Heart left ventricle (tissue), 16 donors: Measurements from ENCODE around the gene MMAB. TPM values are rescaled to one million over a fixed set of nuclear protein-coding genes. Genes with fewer than 3 reads are reported as not detected.

Source experiments
- ATAC-seq, 4 donors: fragments of 200-7000 bp; cut with Tn5 transposase; one replicate each; pipeline ENCODE4 v1.9.1; 2020 to 2022; ENCODE audit warnings: moderate library complexity in 4 of 4, mild to moderate bottlenecking in 3 of 4, moderate number of reproducible peaks in 1 of 4
- DNase-seq, 5 donors: peaks; one replicate each; pipeline ENCODE4 v3.0.0-alpha.2; 2020
- H3K27ac ChIP-seq, 12 donors: fragments of 200-600 bp; sonication (generic) in 4 of 12; one replicate each; pipeline versions ENCODE4 v1.5.0 to v1.8.0; 2016 to 2022; ENCODE audit warnings: mild to moderate bottlenecking in 2 of 12
- H3K27me3 ChIP-seq, 9 donors: fragments of 200-600 bp; sonication (generic) in 2 of 9; one replicate each; pipeline versions ENCODE4 v1.5.1 to v1.8.0; 2016 to 2022; ENCODE audit warnings: mild to moderate bottlenecking in 3 of 9
- H3K36me3 ChIP-seq, 9 donors: fragments of 200-600 bp; sonication (generic) in 2 of 9; one replicate each; pipeline versions ENCODE4 v1.5.0 to v1.8.0; 2018 to 2022; ENCODE audit warnings: mild to moderate bottlenecking in 2 of 9
- H3K4me1 ChIP-seq, 12 donors: fragments of 200-600 bp; sonication (generic) in 4 of 12; one replicate each; pipeline versions ENCODE4 v1.5.0 to v1.8.0; 2016 to 2022; ENCODE audit warnings: mild to moderate bottlenecking in 3 of 12
- H3K4me3 ChIP-seq, 12 donors: fragments of 200-600 bp; sonication (generic) in 4 of 12; one replicate each; pipeline versions ENCODE4 v1.5.0 to v1.8.0; 2017 to 2022; ENCODE audit warnings: mild to moderate bottlenecking in 9 of 12, moderate library complexity in 4 of 12
- H3K9me3 ChIP-seq, 12 donors: fragments of 200-600 bp; sonication (generic) in 4 of 12; one replicate each; pipeline versions ENCODE4 v1.5.0 to v1.8.0; 2016 to 2022; ENCODE audit warnings: mild to moderate bottlenecking in 1 of 12
- CTCF ChIP-seq, 12 donors: fragments of 200-600 bp; sonication (generic) in 4 of 12; IDR thresholded peaks; one replicate each; pipeline versions ENCODE4 v1.5.0 to v1.8.0; 2018 to 2022; ENCODE audit warnings: antibody characterized with exemption in 12 of 12, mild to moderate bottlenecking in 5 of 12
- POLR2A ChIP-seq, 2 donors: fragments of 450-650 bp; IDR thresholded peaks; one replicate each; pipeline ENCODE4 v1.6.1; 2017; ENCODE audit warnings: antibody characterized with exemption in 2 of 2, mild to moderate bottlenecking in 2 of 2, moderate library complexity in 2 of 2
- WGBS, 4 donors: extraction: QIAGEN DNeasy Blood & Tissue Kit in 2 of 4; methylation state at CpG; one replicate each; pipeline versions ENCODE4 v1.1.5 to v1.1.7; 2013 to 2018; 5-methylcytosine and 5-hydroxymethylcytosine counted together
- intact Hi-C, 10 donors: fragments of 100-400 bp; cut with DNase I; formaldehyde crosslinking; loops; one replicate each; pipeline versions ENCODE4 v1.11.1 to v1.14.2; 2022
- polyA plus RNA-seq, 2 donors: library from polyadenylated mRNA; stranded (reverse); fragments of 200-250 nt; gene quantifications; one replicate each; pipeline ENCODE4 v1.2.3, GENCODE V29; 2013
- total RNA-seq, 9 donors: library from RNA; depleted of rRNA in 2 of 9; stranded (reverse); fragments of >200 nt in 2 of 9; fragmentation: NEBNext Ultra II Directional in 3 of 9; extraction: Animal tissue kit (Norgen Biotek cat#: 25700) in 3 of 9; gene quantifications; one replicate each; pipeline versions ENCODE4 v1.1.0 to v1.2.4, GENCODE V29; 2016 to 2023
- donor health status: ischemic (EF 13 %, LVEDD 7.1; RV severe dilation, severe dysfunction).
- donor health status: healthy with polysubstance abuse.
- donor health status: DM: no; HTN: yes; CAD: no.
- donor health status: DM: no; HTN: no; CAD: no.
- donor health status: ischemic (EF 25% LVEDD 6.9; RV normal size, moderate dysfunction).
- donor health status: ischemic (EF 25% LVEDD 5.7; RV mildly dilated, moderate dysfunction).
- donor health status: healthy.
- donor health status: DM: yes; HTN: yes; CAD: no.
- donor health status: ischemic (EF 35%, LVEDD 5.7; RV mildly dilated, moderate dysfunction).
- donor health status: nonischemic (EF 11% LVEDD 7.7; RV severe dilation, severe dysfunction).
- donor health status: DM: yes; HTN: yes; CAD: no.
- donor health status: PGD.
- donor health status: ischemic (EF 29% LVEDD 5.4; RV normal size, mild dysfunction).
- donor health status: nonischemic (EF 23%, LVEDD 6.1; RV moderate dilation, normal function).

MMAB gene
- total and polyA plus RNA-seq, 11 donors: 29.5 to 43.4 (median 34.5) TPM

DNA sequence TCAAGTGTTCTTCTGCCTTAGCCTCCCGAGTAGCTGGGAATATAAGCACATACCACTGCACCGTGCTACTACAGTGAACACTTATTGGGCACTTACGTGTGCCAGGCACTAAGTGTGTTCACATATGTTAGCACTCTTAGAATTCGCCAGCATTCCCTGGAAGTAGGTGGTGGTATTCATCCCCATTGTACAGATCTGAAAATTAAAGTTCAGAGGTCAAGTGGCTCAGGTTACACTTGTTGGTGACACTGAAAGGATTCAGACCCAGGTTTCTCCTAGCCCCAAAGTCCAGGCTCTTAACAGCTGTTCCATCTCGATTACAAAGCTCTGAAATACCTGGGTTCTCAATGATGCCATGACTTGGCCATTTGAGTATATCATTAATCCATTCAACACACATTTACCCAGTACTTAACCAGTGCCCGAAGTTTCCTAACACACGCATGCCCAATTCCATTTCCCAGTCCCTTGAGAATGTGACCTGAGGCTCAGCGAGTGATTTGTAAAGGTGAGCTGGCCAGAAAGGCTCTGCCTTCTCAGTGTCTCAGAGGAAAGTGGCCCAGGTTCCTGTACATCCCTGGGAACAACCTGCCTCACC lies 5.1 kb upstream of the MMAB start:
- Histone ChIP-seq H3K36me3 (peaks cover 0 to 68% (median 62%) of the 10 kb centered on the region in 9 donors), H3K27ac (no peak overlapping the region), H3K4me3 (no peak overlapping the region), H3K4me1 (peaks cover 0 to 13% (median 9%) of the 10 kb centered on the region in 12 donors), H3K27me3 (no peaks in the 10 kb centered on the region), H3K9me3 (no peaks in the 10 kb centered on the region)
- DNase-seq (no peak), ATAC-seq (no peak)
- 81 to 92% (median 89%) methylated on average over 8 of the region's 8 CpGs for WGBS, 4 donors
- intact Hi-C loops: loop anchor here in 1 of 10 donors (5.0 kb wide), 1 partner anchor 51 kb away; no protein-coding TSS in a partner anchor
- TF ChIP-seq CTCF (IDR thresholded peaks at IDR 0.05) (no peak), POLR2A (IDR thresholded peaks at IDR 0.05) (no peak)

GRCh38 chr12:109577311-109577710 lies 4.0 kb upstream of the MMAB start:
- TF ChIP-seq POLR2A (IDR thresholded peaks at IDR 0.05) (no peak), CTCF (IDR thresholded peaks at IDR 0.05) (no peak)
- WGBS, 4 donors: 94 to 100% (median 98%) methylated on average over 1 of the region's 1 CpG
- intact Hi-C loops: loop anchor here in 1 of 10 donors (5.0 kb wide), 1 partner anchor 50 kb away; no protein-coding TSS in a partner anchor
- no peaks in the 10 kb centered on the region for H3K27me3 ChIP-seq
- no peak for ATAC-seq
- H3K4me3 ChIP-seq: no peak overlapping the region
- H3K36me3 ChIP-seq: peaks cover 0 to 67% (median 61%) of the 10 kb centered on the region in 9 donors
- no peak overlapping the region for H3K27ac ChIP-seq
- DNase-seq: no peak
- H3K4me1 ChIP-seq: peaks cover 0 to 20% (median 15%) of the 10 kb centered on the region in 12 donors
- no peaks in the 10 kb centered on the region for H3K9me3 ChIP-seq

DNA sequence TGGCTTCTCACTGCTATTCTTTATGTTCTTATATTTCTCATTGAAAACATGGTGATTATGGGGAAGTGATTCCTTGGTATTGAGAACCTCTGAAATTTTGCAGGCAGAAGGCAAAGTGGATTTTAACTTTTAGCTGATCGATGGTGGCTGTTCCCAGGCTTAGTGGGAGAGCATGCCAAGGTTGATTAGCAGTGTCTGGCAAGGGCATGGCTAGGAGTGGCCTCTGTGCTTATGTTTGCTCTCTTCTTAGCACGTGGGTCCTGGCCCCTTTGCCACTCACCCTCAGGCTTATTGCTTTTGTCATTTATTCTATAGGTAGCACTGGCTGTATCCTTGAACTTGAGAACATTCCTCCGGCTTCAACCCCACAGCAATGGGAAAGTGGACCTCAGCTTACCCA lies 2.4 kb upstream of the MMAB start:
- TF ChIP-seq CTCF (IDR thresholded peaks at IDR 0.05) (no peak), POLR2A (IDR thresholded peaks at IDR 0.05) (no peak)
- 90 to 94% (median 91%) methylated on average over 3 of the region's 3 CpGs for WGBS, 4 donors
- H3K27me3 ChIP-seq: no peaks in the 10 kb centered on the region
- H3K4me3 ChIP-seq: no peak overlapping the region
- DNase-seq (peak in 1 of 5 donors; percentile 37), ATAC-seq (no peak)
- H3K27ac ChIP-seq: no peak overlapping the region
- peaks cover 0 to 22% (median 15%) of the 10 kb centered on the region in 12 donors for H3K4me1 ChIP-seq
- peaks cover 0 to 61% (median 52%) of the 10 kb centered on the region in 9 donors for H3K36me3 ChIP-seq
- intact Hi-C loops: loop anchor here in 1 of 10 donors (5.0 kb wide), 1 partner anchor 48 kb away; no protein-coding TSS in a partner anchor
- no peaks in the 10 kb centered on the region for H3K9me3 ChIP-seq

DNA sequence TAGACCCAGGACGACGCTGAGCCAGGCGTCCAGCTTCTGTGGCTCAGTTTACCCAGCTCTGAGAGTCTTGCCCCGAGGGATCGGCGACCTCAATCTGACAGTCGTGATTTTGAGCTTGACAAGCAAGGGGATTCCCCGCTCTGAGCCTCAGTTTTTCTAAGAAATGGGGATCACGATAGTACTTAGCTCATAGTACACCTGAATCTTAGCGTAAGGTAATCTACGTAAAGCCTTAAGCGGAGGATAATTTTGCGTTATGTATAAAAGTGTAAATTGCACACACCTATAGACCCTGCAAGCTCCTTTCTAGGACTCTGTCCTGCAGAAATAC lies 575 bp upstream of the MMAB start:
- peak overlapping the region; percentile 60 to 93 (median 74) for H3K4me3 ChIP-seq
- no peaks in the 10 kb centered on the region for H3K9me3 ChIP-seq
- ATAC-seq: no peak
- 1% methylated on average over 9 to 13 of the region's 13 CpGs for WGBS, 4 donors
- no peak for DNase-seq
- peaks cover 0 to 59% (median 46%) of the 10 kb centered on the region in 9 donors for H3K36me3 ChIP-seq
- H3K27me3 ChIP-seq: no peaks in the 10 kb centered on the region
- peaks cover 0 to 26% (median 18%) of the 10 kb centered on the region in 12 donors for H3K4me1 ChIP-seq
- intact Hi-C loops: loop anchor here in 4 of 10 donors (1.0 to 5.0 kb wide), 5 partner anchors 52 to 147 kb away; partner anchors contain the start of genes KCTD10 (in 1 of the 4) and UBE3B (in 1 of the 4)
- TF ChIP-seq CTCF (IDR thresholded peaks at IDR 0.05) (no peak), POLR2A (IDR thresholded peaks at IDR 0.05) (no peak)
- H3K27ac ChIP-seq: peak overlapping the region in 10 of 12 donors; percentile 42 to 92 (median 68)
